ENCODE results near the gene PLCD1.

GRCh38 chr3:38046027-38046426, 16.6 kb upstream of the PLCD1 start:
- TF ChIP-seq POLR2AphosphoS5 (IDR thresholded peaks at IDR 0.05; ENCODE audit: low read depth, low read length) (no peak), POLR2A (IDR thresholded peaks at IDR 0.05; ENCODE audit: low read depth, low read length) (no peak), TAF1 (IDR thresholded peaks at IDR 0.05; ENCODE audit: borderline replicate concordance, low read depth, low read length) (no peak)
